Measurements from ENCODE around the gene TRAT1. TPM values are rescaled to one million over a fixed set of nuclear protein-coding genes. Genes with fewer than 3 reads are reported as not detected.

The TRAT1 gene
- total and polyA plus RNA-seq, 9 of the 15 experiments (the other 6 are each of a cell fraction or from before 2014, with no cell fraction given): not detected

GRCh38 chr3:108845709-108846293 is 23.2 kb downstream of the TRAT1 start (continued):
- TF ChIP-seq ZBTB40 (IDR thresholded peaks at IDR 0.05) (no peak), ZBTB40 (CRISPR knock-in tag; IDR thresholded peaks at IDR 0.05) (no peak), HCFC1 (IDR thresholded peaks at IDR 0.05; ENCODE audit: low read depth, low read length) (no peak), NFRKB (IDR thresholded peaks at IDR 0.05; ENCODE audit: low read depth) (no peak)
